ENCODE data around the gene CD200R1L.

CD200R1L gene

DNA sequence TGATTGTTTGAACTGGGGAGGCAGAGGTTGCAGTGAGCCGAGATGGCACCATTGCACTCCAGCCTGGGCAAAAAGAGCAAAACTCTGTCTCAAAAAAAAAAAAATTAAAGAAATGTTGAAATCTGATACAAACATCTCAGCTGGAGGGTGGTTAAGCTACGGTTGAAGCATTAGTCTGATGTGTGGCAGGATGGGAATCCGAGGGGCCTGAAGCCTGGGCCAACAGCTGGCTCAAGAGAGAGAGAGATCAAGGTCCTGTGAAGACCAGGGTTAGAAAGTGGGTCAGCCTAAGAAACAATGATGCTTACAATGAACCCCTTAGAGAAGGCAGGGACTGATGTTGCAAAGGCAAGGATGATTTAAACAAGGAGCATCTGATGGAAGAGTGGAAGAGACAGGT lies 69.8 kb downstream of the CD200R1L start:
- no peak for TF ChIP-seq SIN3A (IDR thresholded peaks at IDR 0.05; ENCODE audit: borderline replicate concordance, insufficient read depth, low read length)
- TF ChIP-seq, protein P1, sequence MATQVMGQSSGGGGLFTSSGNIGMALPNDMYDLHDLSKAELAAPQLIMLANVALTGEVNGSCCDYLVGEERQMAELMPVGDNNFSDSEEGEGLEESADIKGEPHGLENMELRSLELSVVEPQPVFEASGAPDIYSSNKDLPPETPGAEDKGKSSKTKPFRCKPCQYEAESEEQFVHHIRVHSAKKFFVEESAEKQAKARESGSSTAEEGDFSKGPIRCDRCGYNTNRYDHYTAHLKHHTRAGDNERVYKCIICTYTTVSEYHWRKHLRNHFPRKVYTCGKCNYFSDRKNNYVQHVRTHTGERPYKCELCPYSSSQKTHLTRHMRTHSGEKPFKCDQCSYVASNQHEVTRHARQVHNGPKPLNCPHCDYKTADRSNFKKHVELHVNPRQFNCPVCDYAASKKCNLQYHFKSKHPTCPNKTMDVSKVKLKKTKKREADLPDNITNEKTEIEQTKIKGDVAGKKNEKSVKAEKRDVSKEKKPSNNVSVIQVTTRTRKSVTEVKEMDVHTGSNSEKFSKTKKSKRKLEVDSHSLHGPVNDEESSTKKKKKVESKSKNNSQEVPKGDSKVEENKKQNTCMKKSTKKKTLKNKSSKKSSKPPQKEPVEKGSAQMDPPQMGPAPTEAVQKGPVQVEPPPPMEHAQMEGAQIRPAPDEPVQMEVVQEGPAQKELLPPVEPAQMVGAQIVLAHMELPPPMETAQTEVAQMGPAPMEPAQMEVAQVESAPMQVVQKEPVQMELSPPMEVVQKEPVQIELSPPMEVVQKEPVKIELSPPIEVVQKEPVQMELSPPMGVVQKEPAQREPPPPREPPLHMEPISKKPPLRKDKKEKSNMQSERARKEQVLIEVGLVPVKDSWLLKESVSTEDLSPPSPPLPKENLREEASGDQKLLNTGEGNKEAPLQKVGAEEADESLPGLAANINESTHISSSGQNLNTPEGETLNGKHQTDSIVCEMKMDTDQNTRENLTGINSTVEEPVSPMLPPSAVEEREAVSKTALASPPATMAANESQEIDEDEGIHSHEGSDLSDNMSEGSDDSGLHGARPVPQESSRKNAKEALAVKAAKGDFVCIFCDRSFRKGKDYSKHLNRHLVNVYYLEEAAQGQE (IDR thresholded peaks at IDR 0.05; ENCODE audit: insufficient read depth in 1 of 2, low read depth in 2 of 2, low read length in 2 of 2): no peak
- TF ChIP-seq POLR2AphosphoS5 (IDR thresholded peaks at IDR 0.05; ENCODE audit: low read depth, low read length): no peak
- no peak for TF ChIP-seq TAF1 (IDR thresholded peaks at IDR 0.05; ENCODE audit: borderline replicate concordance, insufficient read depth, low read length)
- TF ChIP-seq FOXP2 (optimal IDR thresholded peaks at IDR 0.05; ENCODE audit: borderline replicate concordance, extremely low read depth, extremely low read length, insufficient read depth): no peak

DNA sequence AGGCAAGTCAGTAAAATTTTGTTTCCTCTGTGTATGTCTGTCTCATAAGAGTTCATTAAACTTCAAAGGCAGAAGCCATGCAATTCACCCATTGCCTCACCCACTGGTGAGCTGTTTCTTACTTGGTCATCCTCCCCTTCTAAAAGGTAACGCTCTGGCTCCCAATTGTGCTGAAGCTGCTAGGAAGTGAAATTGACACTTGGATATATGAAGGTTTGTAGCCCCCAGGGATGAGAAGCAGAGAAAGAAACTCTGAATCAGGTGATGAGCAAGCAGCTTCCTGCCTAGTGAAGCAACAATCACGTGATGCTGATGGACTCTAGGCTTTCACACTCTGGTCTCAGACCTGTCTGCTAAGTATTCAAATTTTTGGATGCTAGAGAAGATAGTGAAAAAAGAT lies 70.7 kb downstream of the CD200R1L start:
- TF ChIP-seq TAF1 (IDR thresholded peaks at IDR 0.05; ENCODE audit: borderline replicate concordance, insufficient read depth, low read length): no peak
- no peak for TF ChIP-seq FOXP2 (optimal IDR thresholded peaks at IDR 0.05; ENCODE audit: borderline replicate concordance, extremely low read depth, extremely low read length, insufficient read depth)
- no peak for TF ChIP-seq SIN3A (IDR thresholded peaks at IDR 0.05; ENCODE audit: borderline replicate concordance, insufficient read depth, low read length)
- TF ChIP-seq POLR2AphosphoS5 (IDR thresholded peaks at IDR 0.05; ENCODE audit: low read depth, low read length): no peak
- TF ChIP-seq, protein P1 (IDR thresholded peaks at IDR 0.05; ENCODE audit: insufficient read depth in 1 of 2, low read depth in 2 of 2, low read length in 2 of 2): no peak

DNA sequence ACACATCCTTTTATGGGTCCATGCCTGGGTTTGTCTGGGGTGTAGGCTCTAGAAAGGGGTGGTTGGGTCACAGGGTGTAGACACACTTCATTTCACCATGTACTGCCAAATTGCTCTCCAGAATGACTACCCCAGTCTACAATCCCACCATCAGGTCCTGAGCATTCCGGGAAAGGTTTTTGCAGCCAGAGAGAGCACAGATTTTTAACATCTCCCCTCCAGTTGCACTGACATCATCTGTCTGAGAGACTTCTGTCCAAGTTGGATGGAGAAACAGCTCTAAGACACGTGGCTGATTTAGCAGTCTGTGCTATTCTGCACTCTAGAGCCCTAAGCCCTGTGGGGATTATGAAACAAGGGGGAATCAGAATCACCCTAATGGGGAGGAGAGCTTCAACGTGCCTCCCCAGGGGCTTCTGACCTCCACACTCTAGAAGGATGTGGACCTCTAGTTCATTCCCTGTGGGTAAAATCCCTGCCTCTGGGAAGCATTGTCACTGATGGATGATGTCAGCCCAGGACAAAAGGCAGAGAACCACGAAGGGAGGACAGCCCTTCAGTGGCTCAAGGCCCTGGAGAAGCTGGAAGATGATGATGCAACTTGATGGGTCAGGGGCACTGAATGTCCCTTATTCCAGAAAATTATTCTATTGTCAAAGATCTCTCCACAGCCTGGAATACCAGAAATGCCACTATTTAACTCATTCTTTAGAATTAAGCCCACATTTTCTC lies 71.5 kb downstream of the CD200R1L start:
- TF ChIP-seq FOXP2 (optimal IDR thresholded peaks at IDR 0.05; ENCODE audit: borderline replicate concordance, extremely low read depth, extremely low read length, insufficient read depth) (no peak), TAF1 (IDR thresholded peaks at IDR 0.05; ENCODE audit: borderline replicate concordance, insufficient read depth, low read length) (no peak), POLR2AphosphoS5 (IDR thresholded peaks at IDR 0.05; ENCODE audit: low read depth, low read length) (no peak), SIN3A (IDR thresholded peaks at IDR 0.05; ENCODE audit: borderline replicate concordance, insufficient read depth, low read length) (no peak)
- TF ChIP-seq, protein P1 (IDR thresholded peaks at IDR 0.05; ENCODE audit: insufficient read depth in 1 of 2, low read depth in 2 of 2, low read length in 2 of 2): no peak

DNA sequence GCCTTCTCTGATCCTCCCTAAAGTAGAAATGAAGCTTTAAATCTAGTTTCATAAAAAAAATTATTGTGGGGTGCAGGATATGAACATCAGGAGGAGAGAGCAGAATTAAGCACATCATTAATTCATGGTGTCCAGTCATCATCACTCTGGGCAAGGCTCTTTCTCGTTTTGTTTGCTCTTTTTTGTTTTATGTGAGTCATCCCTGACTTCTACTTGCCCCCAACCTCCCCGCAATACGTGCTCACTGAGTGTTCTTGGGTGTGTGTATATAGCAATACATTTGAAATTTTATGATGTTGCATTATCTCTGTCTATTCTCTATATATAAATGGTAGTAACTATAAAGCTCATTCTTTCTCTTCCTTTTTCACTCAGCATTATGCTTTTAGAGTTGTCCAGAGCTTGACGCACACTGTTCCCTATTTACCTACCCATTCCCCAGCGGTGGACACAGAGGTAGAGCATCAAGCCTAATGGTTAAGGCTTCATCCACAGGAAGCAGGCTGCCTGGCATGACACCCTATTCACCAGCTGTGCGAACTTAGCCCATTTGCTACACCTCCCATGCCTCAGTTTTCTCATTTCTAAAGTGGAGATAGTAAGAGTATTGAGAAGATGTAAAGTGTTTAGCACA lies 72.3 kb downstream of the CD200R1L start:
- TF ChIP-seq FOXP2 (optimal IDR thresholded peaks at IDR 0.05; ENCODE audit: borderline replicate concordance, extremely low read depth, extremely low read length, insufficient read depth): no peak
- no peak for TF ChIP-seq SIN3A (IDR thresholded peaks at IDR 0.05; ENCODE audit: borderline replicate concordance, insufficient read depth, low read length)
- no peak for TF ChIP-seq POLR2AphosphoS5 (IDR thresholded peaks at IDR 0.05; ENCODE audit: low read depth, low read length)
- no peak for TF ChIP-seq TAF1 (IDR thresholded peaks at IDR 0.05; ENCODE audit: borderline replicate concordance, insufficient read depth, low read length)
- TF ChIP-seq, protein P1 (IDR thresholded peaks at IDR 0.05; ENCODE audit: insufficient read depth in 1 of 2, low read depth in 2 of 2, low read length in 2 of 2): no peak

Data from PFSK-1 (cell line).